ENCODE data around the gene NRN1L.
"Not testable (repeated sequence)": the region's sequence is repeated elsewhere in the genome, so short reads cannot be mapped to it uniquely, and the experiment has no call there.

Gene NRN1L

DNA sequence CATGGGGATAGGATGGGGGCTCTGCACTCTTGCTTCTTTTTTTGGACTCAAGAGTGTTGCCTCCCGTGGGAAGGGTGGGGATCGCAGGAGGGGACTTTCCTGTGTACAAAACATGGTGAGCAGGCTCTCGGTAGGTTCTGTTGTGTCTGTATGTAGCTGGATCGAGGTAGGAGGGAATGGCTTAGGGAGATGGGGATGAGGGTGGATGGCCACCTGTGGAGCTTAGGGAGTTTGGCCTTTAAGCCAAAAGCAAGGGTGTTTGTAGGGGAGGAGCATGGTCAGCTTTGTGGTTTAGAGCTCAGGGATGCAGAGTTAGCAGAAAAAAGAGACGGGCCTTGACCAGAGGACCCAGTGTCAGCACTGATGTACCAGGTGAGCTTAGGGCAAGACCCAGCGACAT lies 22.8 kb upstream of the NRN1L start:
- no peak for DNase-seq

DNA sequence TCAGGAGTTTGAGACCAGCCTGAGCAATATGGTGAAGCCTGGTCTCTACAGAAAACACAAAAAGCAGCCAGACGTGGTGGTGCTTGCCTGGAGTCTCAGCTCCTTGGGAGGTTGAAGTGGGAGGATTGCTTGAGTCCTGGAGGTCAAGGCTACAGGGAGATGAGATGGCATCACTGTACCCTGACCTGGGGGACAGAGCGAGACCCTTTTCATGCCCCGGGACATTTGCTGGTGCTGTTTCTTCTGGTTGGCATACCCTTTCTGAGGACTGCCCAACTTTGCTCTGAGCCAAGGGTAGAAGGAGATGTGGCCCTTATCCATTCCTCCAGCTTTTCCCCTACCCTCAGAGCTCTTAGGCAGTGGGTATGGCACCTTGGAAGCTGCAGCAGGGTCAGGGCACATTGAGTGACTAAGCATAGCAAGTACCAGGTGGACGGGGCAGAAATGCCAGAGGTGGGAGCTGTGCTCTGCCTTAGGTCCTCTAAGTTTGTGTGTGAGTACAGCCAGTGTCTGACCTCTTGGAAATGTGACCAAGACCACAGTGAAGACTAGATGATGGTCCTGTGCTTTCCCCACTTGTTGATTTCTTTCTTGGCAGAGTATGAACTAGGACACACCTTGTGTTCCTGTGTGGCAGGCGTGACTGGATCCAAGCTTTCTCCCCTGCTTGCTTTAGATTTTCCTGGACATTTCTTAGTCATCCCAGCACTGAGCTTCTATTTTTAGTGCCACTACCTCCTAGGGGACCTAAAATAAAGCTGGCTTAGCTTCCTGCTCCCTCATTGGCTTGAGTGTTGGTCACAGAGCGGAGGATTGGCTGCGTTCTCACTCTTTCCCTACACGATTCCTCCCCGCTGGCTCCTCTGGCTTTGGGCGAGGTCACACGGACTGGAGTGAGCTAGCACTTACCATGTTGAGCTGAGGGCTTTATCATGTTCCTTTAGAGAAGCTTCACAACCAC lies 21.8 kb upstream of the NRN1L start:
- DNase-seq, result no peak

DNA sequence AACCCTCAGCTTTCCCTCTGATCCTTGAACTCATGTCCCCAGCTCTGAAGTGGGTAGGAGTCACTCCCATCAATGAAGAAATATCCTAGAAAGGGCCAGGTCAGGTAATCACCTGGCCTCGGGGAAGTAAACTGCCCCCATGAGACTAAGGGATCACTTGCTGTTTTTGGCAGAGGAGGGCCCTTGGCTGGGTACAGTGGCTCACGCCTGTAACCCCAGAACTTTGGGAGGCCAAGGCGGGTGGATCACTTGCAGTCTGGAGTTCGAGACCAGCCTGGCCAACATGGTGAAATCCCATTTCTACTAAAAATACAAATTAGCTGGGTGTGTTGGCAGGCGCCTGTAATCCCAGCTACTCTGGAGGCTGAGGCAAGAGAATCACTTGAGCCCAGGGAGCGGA lies 20.6 kb upstream of the NRN1L start:
- not testable (repeated sequence) for DNase-seq

DNA sequence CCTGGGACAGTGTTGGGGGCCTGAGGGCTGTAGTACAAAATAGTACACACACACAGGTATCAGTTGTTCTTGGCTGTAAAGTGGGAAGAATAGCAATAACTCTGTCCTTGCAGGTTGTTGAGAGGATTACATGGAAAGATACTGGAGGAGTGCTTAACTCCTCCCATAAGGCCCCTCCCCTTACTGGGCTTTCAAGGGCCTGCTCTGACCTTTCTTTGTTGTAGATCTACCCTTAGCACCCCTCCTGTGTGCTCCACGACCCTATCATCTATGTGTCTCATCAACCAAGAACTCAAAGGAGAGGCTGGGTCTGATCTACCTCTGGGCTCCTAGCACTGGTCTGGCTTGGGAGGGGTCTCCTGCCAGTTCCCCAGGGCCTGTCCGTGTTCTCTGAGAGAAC lies 20.1 kb upstream of the NRN1L start:
- no peak for DNase-seq

DNA sequence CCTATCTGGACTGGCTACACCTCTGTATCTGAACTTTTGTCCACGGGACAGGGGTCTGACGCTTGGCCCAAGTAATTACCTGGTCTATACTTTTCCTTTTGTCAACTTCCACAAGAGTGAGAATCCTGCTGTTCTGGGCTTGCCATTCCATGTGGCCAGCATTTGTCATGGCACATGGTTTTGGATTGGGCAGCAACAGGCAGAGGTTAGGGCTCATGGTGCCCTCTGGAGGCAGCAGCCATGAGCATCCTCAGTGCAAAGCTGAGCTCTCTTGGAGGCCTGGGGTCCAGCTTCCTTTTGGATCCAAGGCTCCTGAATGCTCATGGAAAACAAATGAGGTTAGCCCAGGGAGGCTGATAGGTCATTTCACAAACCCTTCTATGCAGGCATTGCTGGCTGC lies 19.4 kb upstream of the NRN1L start:
- no peak for DNase-seq

DNA sequence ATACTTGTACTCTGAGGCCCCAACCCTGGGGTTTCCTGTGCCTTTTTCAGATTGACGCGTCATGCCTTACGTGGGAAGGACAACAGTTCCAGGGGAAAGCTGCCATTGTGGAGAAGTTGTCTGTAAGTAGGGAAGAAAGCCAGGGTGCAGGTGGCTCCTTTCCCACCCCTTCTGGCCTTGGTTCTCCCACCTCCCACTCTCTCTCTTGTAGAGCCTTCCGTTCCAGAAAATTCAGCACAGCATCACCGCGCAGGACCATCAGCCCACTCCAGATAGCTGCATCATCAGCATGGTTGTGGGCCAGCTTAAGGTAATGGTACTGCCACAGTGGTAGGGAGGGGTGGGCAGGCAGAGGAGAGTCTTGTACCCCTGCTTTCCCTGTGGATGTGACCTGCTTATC lies 16.4 kb upstream of the NRN1L start:
- no peak for DNase-seq

DNA sequence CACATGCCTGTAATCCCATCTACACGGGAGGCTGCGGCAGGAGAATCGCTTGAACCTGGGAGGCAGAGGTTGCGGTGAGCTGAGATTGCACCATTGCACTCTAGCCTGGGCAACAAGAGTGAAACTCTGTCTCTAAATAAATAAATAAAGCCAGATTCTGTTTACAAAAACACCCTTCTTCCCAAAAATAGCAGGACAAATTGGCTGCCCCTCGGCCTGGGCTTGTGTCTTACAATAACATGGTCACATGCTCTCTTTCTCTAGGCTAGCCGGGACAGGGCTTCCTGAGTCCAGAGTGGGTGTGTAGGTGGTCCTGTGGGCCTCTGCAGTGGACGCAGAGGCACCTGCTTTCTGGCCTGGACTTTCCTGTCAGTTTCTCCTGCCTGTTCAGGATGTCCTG lies 15.0 kb upstream of the NRN1L start:
- no peak for DNase-seq

DNA sequence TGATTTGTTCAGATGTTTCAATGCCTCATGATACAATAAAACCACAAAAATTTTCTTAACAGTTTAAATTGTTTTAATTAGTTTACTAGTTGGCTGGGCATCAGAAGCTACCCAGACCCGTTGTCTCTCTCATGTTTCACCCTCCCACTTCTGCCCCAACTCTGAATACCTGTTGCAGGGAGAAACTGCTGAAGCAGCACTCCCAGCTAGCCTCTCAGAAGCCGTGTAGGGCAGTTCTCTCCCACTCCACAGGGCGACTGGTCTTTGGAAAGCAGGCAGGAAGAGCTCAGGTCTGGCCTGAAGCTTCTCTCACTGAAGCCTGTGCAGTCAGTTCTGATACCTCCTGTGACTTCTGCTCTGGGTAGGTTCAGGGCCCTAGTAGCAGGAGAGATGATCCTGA lies 13.4 kb upstream of the NRN1L start:
- DNase-seq, result no peak

DNA sequence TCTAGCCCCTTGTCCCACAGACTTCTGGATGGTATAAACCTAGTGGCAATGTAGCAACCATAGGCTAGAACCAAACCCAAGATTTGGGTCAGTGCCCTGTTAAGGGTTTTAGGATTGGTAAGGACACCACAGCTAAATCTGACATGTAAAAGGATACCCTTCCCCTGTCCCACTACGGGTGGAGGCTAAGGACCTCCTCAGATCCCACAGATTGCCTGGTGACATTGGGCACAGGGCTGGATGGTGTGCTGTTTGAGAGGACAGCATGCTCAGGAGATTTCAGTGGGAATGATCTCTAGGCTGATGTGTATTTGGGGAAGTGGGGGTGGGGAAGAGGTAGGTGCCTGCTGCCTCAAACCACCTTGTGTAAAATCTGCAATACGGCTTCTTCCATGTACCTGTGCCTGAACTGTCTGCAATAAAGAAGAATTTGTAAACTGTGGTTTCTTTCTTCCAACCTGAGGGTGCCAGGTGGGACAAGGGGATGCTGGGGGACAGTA lies 12.5 kb upstream of the NRN1L start:
- no peak for DNase-seq

DNA sequence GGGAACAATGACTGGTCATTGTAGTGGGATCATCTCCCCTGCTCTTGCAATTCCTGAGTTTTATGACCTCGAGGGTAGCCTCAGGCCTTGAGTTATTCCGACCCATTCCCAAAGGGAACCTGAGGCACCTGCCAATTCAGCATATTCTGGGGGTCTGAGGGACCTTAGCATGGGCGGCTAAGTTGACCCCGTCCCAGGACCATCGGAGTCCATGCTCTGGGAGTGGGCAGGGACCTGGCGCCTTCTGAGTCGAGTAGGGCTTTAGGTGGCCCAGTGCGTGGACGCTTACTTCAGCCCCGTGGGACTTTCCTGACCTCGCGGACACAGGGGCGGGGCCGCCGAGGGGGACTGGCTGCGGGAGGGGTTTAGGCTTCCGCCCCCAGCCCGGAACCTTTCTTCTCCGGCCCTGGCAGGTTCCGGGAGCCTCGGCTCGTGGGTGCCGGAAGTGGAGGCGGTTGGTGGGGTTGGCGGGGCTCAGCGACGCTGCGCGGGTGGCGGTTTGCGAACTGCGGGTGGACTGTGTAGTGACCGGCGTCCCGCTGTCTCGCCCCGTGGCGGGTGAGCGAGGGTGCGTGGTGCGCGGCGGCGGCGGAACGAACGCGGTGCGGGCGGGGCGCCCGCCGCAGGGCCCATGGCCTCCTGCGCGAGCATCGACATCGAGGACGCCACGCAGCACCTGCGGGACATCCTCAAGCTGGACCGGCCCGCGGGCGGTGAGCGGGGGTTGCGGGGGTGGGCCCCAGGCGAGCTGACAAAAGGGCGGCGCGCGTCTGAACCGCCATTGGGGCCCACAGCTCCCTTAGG lies 11.9 kb upstream of the NRN1L start, which contains the start of gene EDC4:
EDC4 (plus strand) TSS at position 422 of the 804 bp plus-strand sequence; CDS start at position 632, 210 bp downstream.
- DNase-seq, result peak; percentile 25

DNA sequence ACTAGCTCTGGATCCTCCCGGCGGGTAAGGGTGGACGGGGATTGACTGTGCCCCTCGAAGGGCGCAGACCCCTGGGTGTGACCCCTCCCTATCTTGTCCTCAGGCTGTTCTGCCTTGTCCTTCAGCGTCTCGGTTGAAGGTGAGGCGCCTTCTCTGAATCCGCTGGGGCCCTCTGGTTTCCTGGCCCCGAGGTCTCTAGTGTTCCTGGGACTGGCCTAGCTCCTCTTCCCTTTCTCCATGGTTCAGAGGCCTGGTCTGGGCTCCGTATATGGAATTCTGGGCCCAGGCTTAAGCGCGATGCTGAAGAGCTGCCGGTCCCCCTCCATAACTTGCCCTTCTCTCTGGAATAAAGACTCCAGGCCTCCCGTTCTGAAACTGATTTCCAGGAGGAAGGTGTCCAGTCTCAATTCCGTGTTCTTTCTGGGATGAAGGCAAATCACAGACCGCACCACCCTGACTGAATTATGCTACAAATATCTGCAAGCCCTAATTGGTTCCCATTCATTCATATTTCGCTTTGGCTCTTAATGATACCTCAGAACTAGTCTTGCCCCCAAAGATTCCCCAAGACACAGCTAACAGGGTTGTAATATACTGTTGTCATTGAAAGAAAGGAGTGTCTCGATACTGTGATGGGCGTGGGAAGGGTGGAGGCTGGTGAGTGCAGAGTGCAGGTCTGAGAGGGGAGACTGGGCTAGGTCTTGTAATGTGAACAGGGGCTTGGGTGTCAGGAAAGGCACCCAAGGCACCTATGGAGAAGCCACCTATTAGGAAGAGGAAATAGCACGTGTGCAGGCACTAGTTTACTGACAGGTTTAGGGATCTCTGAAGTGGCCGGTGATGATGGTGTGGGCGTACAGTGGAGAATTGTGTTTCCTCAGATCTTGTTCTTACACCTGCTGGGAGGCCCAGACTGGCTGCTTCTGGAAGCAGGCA lies 11.0 kb upstream of the NRN1L start:
- no peak for DNase-seq

DNA sequence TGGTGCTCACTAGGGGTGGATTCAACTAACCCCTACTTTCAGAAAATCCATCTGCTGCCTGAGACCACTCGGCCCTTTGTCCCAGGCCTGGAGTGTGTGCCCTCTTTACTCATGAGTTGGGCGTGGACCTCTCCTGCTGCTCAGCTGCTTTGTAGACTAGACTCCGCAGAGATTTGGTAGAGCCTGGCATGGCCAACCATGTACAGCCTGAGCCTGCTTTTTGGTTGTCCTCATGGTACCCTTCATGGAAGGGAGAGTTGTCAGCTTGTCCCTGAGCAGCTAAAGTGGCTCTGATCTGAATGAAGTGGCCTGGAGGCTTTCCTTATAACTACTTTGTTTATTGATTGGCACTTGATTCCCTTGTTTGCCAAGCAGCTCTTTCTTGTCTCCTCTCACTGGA lies 10.3 kb upstream of the NRN1L start:
- no peak for DNase-seq

DNA sequence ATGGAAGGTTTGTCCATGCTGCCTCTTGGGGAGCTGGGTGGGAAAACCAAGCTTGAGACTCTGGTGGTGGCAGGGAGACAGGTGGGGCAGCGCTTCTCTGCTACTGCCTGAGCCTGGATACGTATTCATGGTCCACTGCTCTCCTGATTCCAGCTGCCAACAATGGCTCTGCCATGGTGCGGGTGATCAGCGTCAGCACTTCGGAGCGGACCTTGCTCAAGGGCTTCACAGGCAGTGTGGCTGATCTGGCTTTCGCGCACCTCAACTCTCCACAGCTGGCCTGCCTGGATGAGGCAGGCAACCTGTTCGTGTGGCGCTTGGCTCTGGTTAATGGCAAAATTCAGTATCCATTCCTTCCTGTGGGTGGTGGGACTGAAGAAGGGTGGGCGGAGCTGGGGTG lies 7.6 kb upstream of the NRN1L start:
- no peak for DNase-seq

DNA sequence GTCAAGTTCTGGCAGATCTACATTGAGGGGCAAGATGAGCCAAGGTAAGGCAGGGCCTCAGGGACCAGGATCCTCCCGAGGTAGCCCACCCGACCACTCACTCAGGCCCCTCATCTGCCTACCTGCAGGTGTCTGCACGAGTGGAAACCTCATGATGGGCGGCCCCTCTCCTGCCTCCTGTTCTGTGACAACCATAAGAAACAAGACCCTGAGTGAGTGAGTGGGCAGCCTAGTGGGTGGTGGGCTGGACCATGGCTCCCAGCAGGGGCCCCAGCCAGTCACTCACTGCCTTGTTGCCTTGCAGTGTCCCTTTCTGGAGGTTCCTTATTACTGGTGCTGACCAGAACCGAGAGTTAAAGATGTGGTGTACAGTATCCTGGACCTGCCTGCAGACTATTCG lies 6.5 kb upstream of the NRN1L start:
- DNase-seq, result no peak

DNA sequence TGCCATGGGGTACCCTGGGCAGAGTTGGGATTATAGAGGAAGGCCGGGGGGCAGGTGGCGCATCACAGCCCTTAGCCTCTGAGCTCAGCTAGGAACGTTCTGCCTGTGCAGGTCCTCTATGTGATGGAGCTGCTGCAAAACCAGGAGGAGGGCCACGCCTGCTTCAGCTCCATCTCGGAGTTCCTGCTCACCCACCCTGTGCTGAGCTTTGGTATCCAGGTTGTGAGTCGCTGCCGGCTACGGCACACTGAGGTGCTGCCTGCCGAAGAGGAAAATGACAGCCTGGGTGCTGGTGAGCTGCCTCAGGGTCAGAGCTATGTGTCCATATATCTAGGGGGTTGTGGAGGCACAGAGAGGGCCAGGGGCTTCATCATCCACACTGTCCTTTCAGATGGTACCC lies 5.8 kb upstream of the NRN1L start:
- DNase-seq, result no peak

DNA sequence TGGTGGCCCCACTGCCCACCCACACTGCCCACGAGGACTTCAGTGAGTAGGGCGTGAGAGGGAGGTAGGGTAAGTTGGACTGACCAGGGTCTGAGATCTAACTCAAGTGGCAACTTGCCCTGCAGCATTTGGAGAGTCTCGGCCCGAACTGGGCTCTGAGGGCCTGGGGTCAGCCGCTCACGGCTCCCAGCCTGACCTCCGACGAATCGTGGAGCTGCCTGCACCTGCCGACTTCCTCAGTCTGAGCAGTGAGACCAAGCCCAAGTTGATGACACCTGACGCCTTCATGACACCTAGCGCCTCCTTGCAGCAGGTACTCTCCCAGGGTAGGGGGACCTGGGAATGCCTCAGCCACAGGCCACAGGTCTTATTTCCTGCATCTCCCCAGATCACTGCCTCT lies 5.2 kb upstream of the NRN1L start:
- no peak for DNase-seq

DNA sequence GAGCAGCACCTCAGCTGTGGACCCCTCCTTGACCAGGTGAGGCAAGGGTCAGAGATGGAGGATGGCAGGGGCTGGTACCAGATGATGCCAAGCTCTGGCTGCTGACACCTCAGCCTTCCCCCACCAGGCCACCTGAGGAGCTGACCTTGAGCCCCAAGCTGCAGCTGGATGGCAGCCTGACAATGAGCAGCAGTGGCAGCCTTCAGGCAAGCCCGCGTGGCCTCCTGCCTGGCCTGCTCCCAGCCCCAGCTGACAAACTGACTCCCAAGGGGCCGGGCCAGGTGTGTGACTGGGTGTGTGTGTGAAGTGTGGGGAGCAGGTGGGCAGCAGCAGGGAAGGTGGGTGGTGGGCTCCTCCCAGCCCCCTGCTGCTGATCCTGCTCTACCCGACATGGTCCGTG lies 4.7 kb upstream of the NRN1L start:
- DNase-seq, result no peak

DNA sequence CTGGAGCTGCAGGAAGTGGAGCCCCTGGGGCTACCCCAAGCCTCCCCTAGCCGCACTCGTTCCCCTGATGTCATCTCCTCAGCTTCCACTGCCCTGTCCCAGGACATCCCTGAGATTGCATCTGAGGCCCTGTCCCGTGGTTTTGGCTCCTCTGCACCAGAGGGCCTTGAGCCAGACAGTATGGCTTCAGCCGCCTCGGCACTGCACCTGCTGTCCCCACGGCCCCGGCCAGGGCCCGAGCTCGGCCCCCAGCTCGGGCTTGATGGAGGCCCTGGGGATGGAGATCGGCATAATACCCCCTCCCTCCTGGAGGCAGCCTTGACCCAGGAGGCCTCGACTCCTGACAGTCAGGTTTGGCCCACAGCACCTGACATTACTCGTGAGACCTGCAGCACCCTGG lies 4.1 kb upstream of the NRN1L start:
- no peak for DNase-seq

DNA sequence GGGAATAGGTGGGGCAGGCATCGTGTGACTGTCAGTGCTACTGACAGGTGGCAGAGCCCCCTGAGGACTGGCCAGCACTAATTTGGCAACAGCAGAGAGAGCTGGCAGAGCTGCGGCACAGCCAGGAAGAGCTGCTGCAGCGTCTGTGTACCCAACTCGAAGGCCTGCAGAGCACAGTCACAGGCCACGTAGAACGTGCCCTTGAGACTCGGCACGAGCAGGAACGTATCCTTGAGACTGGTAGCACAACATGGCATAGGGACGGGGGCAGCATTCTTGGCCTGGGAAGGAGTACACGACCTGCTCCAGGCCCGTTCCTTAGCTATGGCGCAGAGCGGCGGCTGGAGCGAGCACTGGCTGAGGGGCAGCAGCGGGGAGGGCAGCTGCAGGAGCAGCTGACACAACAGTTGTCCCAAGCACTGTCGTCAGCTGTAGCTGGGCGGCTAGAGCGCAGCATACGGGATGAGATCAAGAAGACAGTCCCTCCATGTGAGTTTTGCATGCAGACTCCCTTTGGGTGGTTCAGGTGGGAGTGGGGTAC lies 3.0 kb upstream of the NRN1L start:
- DNase-seq, result no peak

DNA sequence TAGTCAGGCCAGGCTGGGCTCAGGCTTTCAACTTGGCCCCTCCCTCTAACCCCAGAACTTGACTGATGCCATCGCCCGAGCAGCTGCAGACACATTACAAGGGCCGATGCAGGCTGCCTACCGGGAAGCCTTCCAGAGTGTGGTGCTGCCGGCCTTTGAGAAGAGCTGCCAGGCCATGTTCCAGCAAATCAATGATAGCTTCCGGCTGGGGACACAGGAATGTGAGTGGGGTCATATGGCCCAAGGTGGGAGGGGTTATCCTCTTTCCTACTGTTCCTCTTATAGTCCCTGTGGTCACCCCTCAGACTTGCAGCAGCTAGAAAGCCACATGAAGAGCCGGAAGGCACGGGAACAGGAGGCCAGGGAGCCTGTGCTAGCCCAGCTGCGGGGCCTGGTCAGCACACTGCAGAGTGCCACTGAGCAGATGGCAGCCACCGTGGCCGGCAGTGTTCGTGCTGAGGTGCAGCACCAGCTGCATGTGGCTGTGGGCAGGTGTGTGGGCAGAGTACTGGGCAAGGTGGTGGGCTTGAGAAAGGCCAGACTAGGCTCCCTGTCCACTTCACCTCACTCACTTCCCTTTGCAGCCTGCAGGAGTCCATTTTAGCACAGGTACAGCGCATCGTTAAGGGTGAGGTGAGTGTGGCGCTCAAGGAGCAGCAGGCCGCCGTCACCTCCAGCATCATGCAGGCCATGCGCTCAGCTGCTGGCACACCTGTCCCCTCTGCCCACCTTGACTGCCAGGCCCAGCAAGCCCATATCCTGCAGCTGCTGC lies 2.1 kb upstream of the NRN1L start:
- DNase-seq, result no peak

DNA sequence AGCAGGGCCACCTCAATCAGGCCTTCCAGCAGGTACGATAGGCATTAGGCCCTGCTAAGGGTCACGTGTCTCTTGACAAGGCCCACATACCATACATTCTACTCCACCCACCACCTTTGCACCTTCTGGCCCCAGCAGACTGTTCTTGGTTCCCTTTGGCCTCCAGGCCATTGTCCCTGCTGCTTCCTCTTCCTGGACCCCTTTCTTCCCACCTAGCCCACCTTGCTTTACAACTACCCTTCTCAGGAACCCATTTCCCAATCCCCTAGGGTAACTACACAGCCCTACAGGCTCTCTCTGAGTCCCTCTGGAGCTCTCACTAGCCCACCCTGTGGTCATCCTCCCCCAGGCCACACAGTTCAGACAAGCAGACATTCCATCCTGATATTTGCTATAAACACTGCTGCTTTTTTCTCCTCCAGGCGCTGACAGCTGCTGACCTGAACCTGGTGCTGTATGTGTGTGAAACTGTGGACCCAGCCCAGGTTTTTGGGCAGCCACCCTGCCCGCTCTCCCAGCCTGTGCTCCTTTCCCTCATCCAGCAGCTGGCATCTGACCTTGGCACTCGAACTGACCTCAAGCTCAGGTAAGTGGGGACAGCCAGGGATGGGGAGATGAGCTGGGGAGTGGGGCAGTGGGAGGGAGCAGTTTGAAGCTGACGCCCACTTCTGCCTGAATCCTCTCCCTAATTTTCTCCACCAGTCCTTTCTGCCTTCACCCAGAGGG lies 1.4 kb upstream of the NRN1L start:
- no peak for DNase-seq

Data from cortex of kidney (tissue), 1 donor.